ENCODE measurements around the gene C20orf204.

Gene C20orf204

GRCh38 chr20:64005394-64005793, 30.6 kb upstream of the C20orf204 start:
- no peak overlapping the region for H3K9ac ChIP-seq
- H3K4me1 ChIP-seq (ENCODE audit: low read depth, poor library complexity, severe bottlenecking) = no peaks in the 10 kb centered on the region
- no peaks in the 10 kb centered on the region for H4K20me1 ChIP-seq (ENCODE audit: insufficient read depth)
- TF ChIP-seq CTCF (conservative IDR thresholded peaks at IDR 0.05; ENCODE audit: low read depth, low read length) = no peak
- H2AFZ ChIP-seq (ENCODE audit: low read depth) = no peak overlapping the region
- no peak overlapping the region for H3K27ac ChIP-seq
- H3K4me3 ChIP-seq (IDR thresholded peaks at IDR 0.05; ENCODE audit: insufficient read depth, low read depth, low read length) = no peak overlapping the region
- H3K36me3 ChIP-seq (ENCODE audit: insufficient read depth) = peaks cover 12% of the 10 kb centered on the region; the same call in 1 of the 2 replicates
- H3K79me2 ChIP-seq (ENCODE audit: insufficient read depth, low read depth) = no peaks in the 10 kb centered on the region
- no peak overlapping the region for H3K4me2 ChIP-seq
- H3K27me3 ChIP-seq (ENCODE audit: insufficient read depth, low read depth) = no peaks in the 10 kb centered on the region

- Histone ChIP-seq H3K27me3 (ENCODE audit: insufficient read depth, low read depth) (no peaks in the 10 kb centered on the region), H3K27ac (no peak overlapping the region), H3K36me3 (ENCODE audit: insufficient read depth) (peaks cover 21% of the 10 kb centered on the region; the same call in 1 of the 2 replicates), H3K9ac (no peak overlapping the region), H4K20me1 (ENCODE audit: insufficient read depth) (no peaks in the 10 kb centered on the region), H3K4me2 (no peak overlapping the region), H3K79me2 (ENCODE audit: insufficient read depth, low read depth) (no peaks in the 10 kb centered on the region), H3K4me3 (IDR thresholded peaks at IDR 0.05; ENCODE audit: insufficient read depth, low read depth, low read length) (no peak overlapping the region), H2AFZ (ENCODE audit: low read depth) (no peak overlapping the region), H3K4me1 (ENCODE audit: low read depth, poor library complexity, severe bottlenecking) (no peaks in the 10 kb centered on the region)
- TF ChIP-seq CTCF (conservative IDR thresholded peaks at IDR 0.05; ENCODE audit: low read depth, low read length) = no peak
Observed at GRCh38 chr20:64006490-64006889, 29.5 kb upstream of the C20orf204 start.

DNA sequence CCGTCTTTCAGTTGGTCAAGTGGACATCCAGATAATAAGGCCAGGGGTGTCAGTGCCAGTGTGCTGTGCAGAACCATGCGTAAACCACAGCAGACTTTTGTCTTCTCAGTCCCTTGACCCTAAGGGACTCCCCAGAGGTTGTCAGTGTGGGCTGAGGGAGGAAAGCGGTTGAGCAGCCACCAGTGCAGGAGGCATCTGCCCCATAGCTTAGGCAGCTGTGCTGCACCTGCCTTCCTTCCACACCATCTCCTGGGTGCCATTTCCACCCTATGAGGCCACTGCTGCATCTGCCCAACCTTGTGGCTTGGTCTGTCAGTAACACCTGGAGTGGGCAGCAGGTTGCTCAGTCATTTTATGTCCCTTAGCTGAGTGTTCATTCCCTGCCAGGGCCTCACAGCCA, 29.1 kb upstream of the C20orf204 start:
- no peaks in the 10 kb centered on the region for H3K4me1 ChIP-seq (ENCODE audit: low read depth, poor library complexity, severe bottlenecking)
- no peak overlapping the region for H2AFZ ChIP-seq (ENCODE audit: low read depth)
- TF ChIP-seq CTCF (conservative IDR thresholded peaks at IDR 0.05; ENCODE audit: low read depth, low read length) = no peak
- H3K79me2 ChIP-seq (ENCODE audit: insufficient read depth, low read depth) = no peaks in the 10 kb centered on the region
- H3K9ac ChIP-seq = no peak overlapping the region
- H3K4me3 ChIP-seq (IDR thresholded peaks at IDR 0.05; ENCODE audit: insufficient read depth, low read depth, low read length) = no peak overlapping the region
- H3K36me3 ChIP-seq (ENCODE audit: insufficient read depth) = peaks cover 22% of the 10 kb centered on the region; the same call in 1 of the 2 replicates
- no peaks in the 10 kb centered on the region for H4K20me1 ChIP-seq (ENCODE audit: insufficient read depth)
- no peak overlapping the region for H3K4me2 ChIP-seq
- H3K27ac ChIP-seq = no peak overlapping the region
- H3K27me3 ChIP-seq (ENCODE audit: insufficient read depth, low read depth) = no peaks in the 10 kb centered on the region

- Histone ChIP-seq H3K9ac (no peak overlapping the region), H2AFZ (ENCODE audit: low read depth) (no peak overlapping the region), H3K4me1 (ENCODE audit: low read depth, poor library complexity, severe bottlenecking) (no peaks in the 10 kb centered on the region), H3K4me2 (no peak overlapping the region), H3K36me3 (ENCODE audit: insufficient read depth) (peaks cover 22% of the 10 kb centered on the region; the same call in 1 of the 2 replicates), H3K79me2 (ENCODE audit: insufficient read depth, low read depth) (no peaks in the 10 kb centered on the region), H4K20me1 (ENCODE audit: insufficient read depth) (no peaks in the 10 kb centered on the region), H3K27ac (no peak overlapping the region), H3K27me3 (ENCODE audit: insufficient read depth, low read depth) (no peaks in the 10 kb centered on the region), H3K4me3 (IDR thresholded peaks at IDR 0.05; ENCODE audit: insufficient read depth, low read depth, low read length) (no peak overlapping the region)
- TF ChIP-seq CTCF (conservative IDR thresholded peaks at IDR 0.05; ENCODE audit: low read depth, low read length) = no peak
Observed at GRCh38 chr20:64009811-64010387, 26.1 kb upstream of the C20orf204 start.
